ENCODE results near the gene TBC1D10B.

The TBC1D10B gene

DNA sequence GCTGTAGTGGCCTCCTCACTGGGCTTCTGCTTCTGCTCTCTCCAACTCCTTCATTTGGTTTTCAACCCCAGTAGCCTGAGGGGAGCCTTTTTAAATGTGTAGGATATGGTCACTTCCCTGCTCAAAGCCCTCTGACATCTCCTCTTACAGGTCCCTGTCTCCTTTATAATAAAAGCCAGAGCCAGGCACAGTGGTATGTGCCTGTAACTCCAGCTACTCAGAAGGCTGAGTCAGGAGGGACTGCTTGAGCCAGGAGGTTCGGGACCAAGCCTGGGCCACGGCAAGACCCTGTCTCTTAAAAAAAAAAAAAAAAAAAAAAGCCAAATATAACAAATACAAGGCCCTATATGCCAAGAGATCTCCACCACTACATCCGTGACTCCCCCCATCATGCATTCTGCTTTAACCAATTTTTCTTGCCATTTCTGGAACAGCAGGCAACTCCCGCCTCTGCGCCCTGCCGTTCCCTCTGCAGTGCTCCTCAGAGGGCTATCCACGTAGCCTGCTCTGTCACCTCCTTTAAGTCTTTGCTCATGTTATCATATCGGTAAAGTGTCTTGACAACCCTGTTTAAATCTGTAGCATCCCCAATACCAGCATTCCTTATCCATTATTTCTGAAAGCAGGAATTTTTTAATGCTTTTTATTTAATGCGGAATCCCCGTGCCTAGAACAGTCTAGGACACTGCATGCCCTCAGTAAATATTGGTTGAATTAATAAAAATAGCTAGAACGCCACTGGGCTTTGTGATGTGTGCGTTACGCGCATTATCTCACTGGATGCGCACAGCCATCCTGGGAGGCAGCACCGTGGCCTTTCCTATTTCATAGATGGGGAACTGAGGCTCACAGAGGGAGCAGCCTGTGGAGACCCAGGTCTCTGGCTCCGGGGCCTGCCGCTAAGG, 46.6 kb upstream of the TBC1D10B start:
- H3K27ac ChIP-seq (ENCODE audit: low read depth, low read length, poor library complexity, severe bottlenecking): peak overlapping the region; percentile 26
- peaks cover 41% of the 10 kb centered on the region for H3K36me3 ChIP-seq (ENCODE audit: insufficient read depth, low read length)
- peak overlapping the region; percentile 54 for H3K4me3 ChIP-seq (ENCODE audit: low read depth, low read length, poor library complexity, severe bottlenecking)
- no peak overlapping the region for H2AFZ ChIP-seq (ENCODE audit: low read length)
- H3K9me3 ChIP-seq (ENCODE audit: low read length): no peaks in the 10 kb centered on the region
- H3K27me3 ChIP-seq (ENCODE audit: insufficient read depth, low read length): no peaks in the 10 kb centered on the region
- peak overlapping the region; percentile 59 for H3K4me2 ChIP-seq (ENCODE audit: low read length)
- H3K9me2 ChIP-seq (ENCODE audit: low read depth, low read length): no peaks in the 10 kb centered on the region
- H3K4me1 ChIP-seq (ENCODE audit: insufficient read depth, low read length, severe bottlenecking): peaks cover 19% of the 10 kb centered on the region
- no peak for TF ChIP-seq EZH2 (IDR thresholded peaks at IDR 0.05; ENCODE audit: borderline replicate concordance, low read length)
- TF ChIP-seq, protein P1, sequence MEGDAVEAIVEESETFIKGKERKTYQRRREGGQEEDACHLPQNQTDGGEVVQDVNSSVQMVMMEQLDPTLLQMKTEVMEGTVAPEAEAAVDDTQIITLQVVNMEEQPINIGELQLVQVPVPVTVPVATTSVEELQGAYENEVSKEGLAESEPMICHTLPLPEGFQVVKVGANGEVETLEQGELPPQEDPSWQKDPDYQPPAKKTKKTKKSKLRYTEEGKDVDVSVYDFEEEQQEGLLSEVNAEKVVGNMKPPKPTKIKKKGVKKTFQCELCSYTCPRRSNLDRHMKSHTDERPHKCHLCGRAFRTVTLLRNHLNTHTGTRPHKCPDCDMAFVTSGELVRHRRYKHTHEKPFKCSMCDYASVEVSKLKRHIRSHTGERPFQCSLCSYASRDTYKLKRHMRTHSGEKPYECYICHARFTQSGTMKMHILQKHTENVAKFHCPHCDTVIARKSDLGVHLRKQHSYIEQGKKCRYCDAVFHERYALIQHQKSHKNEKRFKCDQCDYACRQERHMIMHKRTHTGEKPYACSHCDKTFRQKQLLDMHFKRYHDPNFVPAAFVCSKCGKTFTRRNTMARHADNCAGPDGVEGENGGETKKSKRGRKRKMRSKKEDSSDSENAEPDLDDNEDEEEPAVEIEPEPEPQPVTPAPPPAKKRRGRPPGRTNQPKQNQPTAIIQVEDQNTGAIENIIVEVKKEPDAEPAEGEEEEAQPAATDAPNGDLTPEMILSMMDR (IDR thresholded peaks at IDR 0.05; ENCODE audit: low read length): no peak
- H3K9ac ChIP-seq (ENCODE audit: low read length): peak overlapping the region; percentile 70
- no peaks in the 10 kb centered on the region for H4K20me1 ChIP-seq (ENCODE audit: insufficient read depth, low read length)
- no peaks in the 10 kb centered on the region for H3F3A ChIP-seq (ENCODE audit: insufficient read depth, low read length)
- no peaks in the 10 kb centered on the region for H3K79me2 ChIP-seq (ENCODE audit: insufficient read depth, low read length)

DNA sequence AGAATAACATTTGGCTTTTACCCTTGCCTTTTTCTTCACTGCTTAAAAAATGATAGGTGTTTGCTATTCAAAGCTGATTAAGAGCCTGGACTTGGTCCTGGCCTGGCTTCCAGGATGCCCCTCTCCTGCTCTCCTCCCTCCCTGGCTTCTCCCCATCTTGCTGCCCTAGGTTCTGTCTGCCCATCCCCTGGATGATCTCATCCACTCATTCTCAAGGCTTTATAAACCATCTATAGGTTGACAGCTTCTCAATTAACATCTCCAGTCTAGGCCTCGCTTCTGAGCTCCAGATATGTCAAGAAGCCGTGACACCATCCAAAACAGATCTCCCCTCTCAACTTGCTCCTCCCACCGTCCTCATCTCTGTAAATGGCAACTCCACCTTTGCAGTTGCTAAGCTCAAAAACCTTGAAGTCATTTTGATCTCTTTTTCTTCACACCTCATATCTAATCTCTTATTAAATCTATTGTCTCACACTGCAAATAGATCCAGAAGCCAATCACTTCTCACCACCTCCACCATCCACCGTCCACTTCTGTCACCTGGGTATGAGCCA, 45.8 kb upstream of the TBC1D10B start:
- peaks cover 19% of the 10 kb centered on the region for H3K4me1 ChIP-seq (ENCODE audit: insufficient read depth, low read length, severe bottlenecking)
- TF ChIP-seq, protein P1 (IDR thresholded peaks at IDR 0.05; ENCODE audit: low read length): no peak
- no peak for TF ChIP-seq EZH2 (IDR thresholded peaks at IDR 0.05; ENCODE audit: borderline replicate concordance, low read length)

DNA sequence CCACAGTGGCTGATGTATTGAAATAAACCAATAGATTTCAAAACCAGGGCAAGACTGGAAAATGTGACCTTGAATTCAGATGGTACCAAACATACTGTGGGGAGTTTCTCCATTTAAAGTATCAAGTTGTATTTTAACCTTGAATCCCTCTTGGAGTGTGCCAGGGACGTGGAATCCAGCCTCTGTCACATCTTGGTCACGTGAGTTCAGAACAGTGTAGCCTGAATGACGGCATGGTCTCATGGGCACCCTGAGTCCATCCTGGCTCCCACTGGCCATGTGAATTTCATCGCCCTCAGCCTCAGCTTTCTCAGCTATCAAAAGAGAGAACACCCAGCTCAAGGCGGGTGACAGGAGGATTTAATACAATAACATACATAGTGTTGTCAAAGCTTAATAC, 43.9 kb upstream of the TBC1D10B start:
- H3K9ac ChIP-seq (ENCODE audit: low read length): no peak overlapping the region
- H3K27ac ChIP-seq (ENCODE audit: low read depth, low read length, poor library complexity, severe bottlenecking): no peak overlapping the region
- no peaks in the 10 kb centered on the region for H3F3A ChIP-seq (ENCODE audit: insufficient read depth, low read length)
- H3K4me3 ChIP-seq (ENCODE audit: low read depth, low read length, poor library complexity, severe bottlenecking): no peak overlapping the region
- H3K36me3 ChIP-seq (ENCODE audit: insufficient read depth, low read length): peaks cover 42% of the 10 kb centered on the region; the same call in 1 of the 2 replicates
- TF ChIP-seq EZH2 (IDR thresholded peaks at IDR 0.05; ENCODE audit: borderline replicate concordance, low read length): no peak
- TF ChIP-seq, protein P1 (IDR thresholded peaks at IDR 0.05; ENCODE audit: low read length): no peak
- peaks cover 26% of the 10 kb centered on the region for H3K4me1 ChIP-seq (ENCODE audit: insufficient read depth, low read length, severe bottlenecking)
- no peaks in the 10 kb centered on the region for H3K79me2 ChIP-seq (ENCODE audit: insufficient read depth, low read length)
- no peaks in the 10 kb centered on the region for H3K27me3 ChIP-seq (ENCODE audit: insufficient read depth, low read length)
- no peaks in the 10 kb centered on the region for H3K9me3 ChIP-seq (ENCODE audit: low read length)
- no peaks in the 10 kb centered on the region for H4K20me1 ChIP-seq (ENCODE audit: insufficient read depth, low read length)
- no peak overlapping the region for H3K4me2 ChIP-seq (ENCODE audit: low read length)
- H2AFZ ChIP-seq (ENCODE audit: low read length): no peak overlapping the region
- no peaks in the 10 kb centered on the region for H3K9me2 ChIP-seq (ENCODE audit: low read depth, low read length)

More for the DNA sequence above, 45.8 kb upstream of the TBC1D10B start:
- H3K27ac ChIP-seq (ENCODE audit: low read depth, low read length, poor library complexity, severe bottlenecking): peak overlapping the region; percentile 26
- H2AFZ ChIP-seq (ENCODE audit: low read length): no peak overlapping the region
- H3K4me2 ChIP-seq (ENCODE audit: low read length): no peak overlapping the region
- H3F3A ChIP-seq (ENCODE audit: insufficient read depth, low read length): no peaks in the 10 kb centered on the region
- no peaks in the 10 kb centered on the region for H3K9me2 ChIP-seq (ENCODE audit: low read depth, low read length)
- H3K79me2 ChIP-seq (ENCODE audit: insufficient read depth, low read length): no peaks in the 10 kb centered on the region
- H3K9ac ChIP-seq (ENCODE audit: low read length): no peak overlapping the region; the same call in 1 of the 2 replicates
- peaks cover 45% of the 10 kb centered on the region for H3K36me3 ChIP-seq (ENCODE audit: insufficient read depth, low read length)
- H3K4me3 ChIP-seq (ENCODE audit: low read depth, low read length, poor library complexity, severe bottlenecking): no peak overlapping the region
- H3K9me3 ChIP-seq (ENCODE audit: low read length): no peaks in the 10 kb centered on the region
- H3K27me3 ChIP-seq (ENCODE audit: insufficient read depth, low read length): no peaks in the 10 kb centered on the region
- H4K20me1 ChIP-seq (ENCODE audit: insufficient read depth, low read length): no peaks in the 10 kb centered on the region

Data from OCI-LY1 (cell line).